Hematopoietic multipotent progenitor cell treated with erythropoietin and hydrocortisone succinate and interleukin-3 and kit ligand, for 4 days (in vitro differentiated cells): ENCODE data around the gene ZNF799.
A peak's percentile ranks its signal among the peaks of the same experiment; 100 is the strongest.
"Not testable (repeated sequence)": the region's sequence is repeated elsewhere in the genome, so short reads cannot be mapped to it uniquely, and the experiment has no call there.

Source experiments
- DNase-seq: peaks from one replicate; pipeline ENCODE4 v3.0.0-alpha.2; 2015

ZNF799 gene

GRCh38 chr19:12362236-12362635 is 38.8 kb downstream of the ZNF799 start:
- DNase-seq = not testable (repeated sequence)

GRCh38 chr19:12353375-12353774 is 47.7 kb downstream of the ZNF799 start:
- no peak for DNase-seq

- DNase-seq = no peak
These were observed 50.2 kb downstream of the ZNF799 start for GRCh38 chr19:12350890-12351197.

- DNase-seq = no peak
These were observed 50.7 kb downstream of the ZNF799 start for GRCh38 chr19:12350185-12350889.

DNA sequence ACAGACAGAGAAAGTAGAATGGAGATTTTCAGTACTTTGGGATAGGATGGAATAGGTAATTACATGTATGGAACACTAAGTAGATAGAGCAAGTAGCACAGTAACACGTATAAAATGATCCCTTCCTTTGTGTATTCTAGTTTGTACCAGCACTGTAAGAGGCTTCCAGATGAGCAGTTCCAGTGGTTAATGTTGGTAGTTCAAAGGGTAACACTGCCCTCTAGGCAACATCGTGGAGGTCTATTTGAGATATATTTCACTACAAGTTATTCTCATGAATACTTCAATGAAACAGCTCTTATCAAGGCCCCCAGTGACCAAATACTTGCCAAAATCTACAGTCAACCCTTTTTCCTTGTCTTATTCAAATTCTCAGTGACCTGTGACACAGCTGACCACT is 54.2 kb downstream of the ZNF799 start:
- peak; percentile 43 for DNase-seq

DNA sequence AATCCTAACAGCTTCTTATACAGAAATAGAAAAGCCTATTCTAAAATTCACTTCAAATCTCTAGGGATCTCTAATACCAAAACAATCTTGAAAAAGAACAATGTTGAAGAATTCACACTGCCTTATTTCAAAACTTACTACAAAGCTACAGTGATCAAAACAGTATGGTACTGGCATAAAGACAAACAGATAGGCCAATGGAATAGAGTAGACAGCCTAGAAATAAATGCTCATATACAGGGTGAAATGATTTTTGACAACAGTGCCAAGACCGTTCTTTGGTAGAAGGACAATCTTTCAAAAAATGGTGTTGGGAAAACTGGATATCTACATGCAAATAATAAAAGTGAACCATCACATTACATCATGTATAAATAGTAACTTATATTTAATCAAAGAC is 55.9 kb downstream of the ZNF799 start:
- DNase-seq = no peak
